ENCODE data around the gene ARHGAP11A.

ARHGAP11A gene

GRCh38 chr15:32688151-32688639 lies 72.9 kb downstream of the ARHGAP11A start:
- no peak for DNase-seq (ENCODE audit: low read depth in 2 of 2)
